ENCODE results near the gene MYO1G. TPM values are rescaled to one million over a fixed set of nuclear protein-coding genes. Genes with fewer than 3 reads are reported as not detected.

MYO1G gene
- polyA plus RNA-seq, 2 of the 4 experiments (the other 2 are of a cell fraction): 0.06 TPM; not detected in 1

DNA sequence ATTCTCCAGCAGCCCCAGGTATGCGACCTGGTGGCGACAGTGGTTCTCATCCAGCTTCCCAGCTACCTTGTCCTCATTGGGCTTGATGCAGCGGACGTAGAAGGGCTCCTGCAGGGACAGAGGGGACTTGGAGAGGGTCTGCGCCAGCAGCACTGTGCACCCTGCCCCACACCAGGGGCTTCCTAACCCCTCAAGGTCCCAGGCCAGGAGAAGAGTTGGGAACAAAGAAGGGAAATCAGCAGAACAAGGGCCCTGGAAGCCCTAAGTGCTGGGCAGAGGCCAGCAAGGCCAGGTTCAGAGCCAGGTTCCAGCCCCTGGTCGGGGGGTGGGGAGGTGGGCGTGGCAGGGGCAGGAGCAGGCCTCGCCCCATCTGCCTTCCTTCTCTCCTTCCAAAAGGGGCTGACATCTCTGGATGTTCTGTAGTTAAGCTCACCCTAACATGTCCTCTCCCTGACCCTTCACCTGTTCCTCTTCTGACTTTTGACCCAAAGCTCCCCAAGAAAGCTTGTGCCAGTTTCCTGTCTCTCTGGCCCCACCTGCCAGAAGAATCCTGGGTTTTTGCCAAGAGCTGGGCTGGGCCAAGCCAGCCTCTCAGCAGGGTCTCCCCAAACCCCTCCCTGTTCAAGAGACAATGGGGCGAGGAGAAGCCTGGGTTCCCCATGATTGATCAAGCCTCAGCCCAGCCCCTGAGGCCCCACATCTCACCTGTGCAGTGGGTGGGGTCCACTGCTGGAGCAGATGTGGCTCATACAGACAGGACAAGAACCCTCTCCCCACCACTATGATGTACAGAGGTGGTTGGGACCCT lies 11.9 kb downstream of the MYO1G start:
- Histone ChIP-seq H3K4me3 (no peak overlapping the region), H3K9me3 (no peaks in the 10 kb centered on the region), H3K4me1 (no peaks in the 10 kb centered on the region), H3K4me2 (no peak overlapping the region), H3K27ac (no peak overlapping the region)
- ATAC-seq: no peak
- ChIA-PET POLR2A (no interaction called here), CTCF (interaction anchor here (1.0 to 2.1 kb wide), 3 partner anchors 9 to 170 kb away, joined by 3 to 6 read pairs (median 3); partner anchors contain the start of gene H2AZ2)
- DNase-seq (ENCODE audit: low read depth in 1 of 2, low spot score in 1 of 2): no peak
- WGBS (ENCODE audit: missing lambda C conversion rate): 93% methylated on average over 4 of the region's 9 CpGs
- FAIRE-seq: no peak
- TF ChIP-seq KDM5A (IDR thresholded peaks at IDR 0.05) (no peak), HEYL (CRISPR knock-in tag; IDR thresholded peaks at IDR 0.05) (no peak), MYC (IDR thresholded peaks at IDR 0.05; ENCODE audit: borderline replicate concordance, low read length) (no peak), ZC3H11A (IDR thresholded peaks at IDR 0.05) (no peak), MAZ (IDR thresholded peaks at IDR 0.05; ENCODE audit: borderline replicate concordance, low read depth, low read length) (no peak), CBX2 (IDR thresholded peaks at IDR 0.05; ENCODE audit: borderline replicate concordance, low read depth) (no peak)
- TF ChIP-seq, protein P1, sequence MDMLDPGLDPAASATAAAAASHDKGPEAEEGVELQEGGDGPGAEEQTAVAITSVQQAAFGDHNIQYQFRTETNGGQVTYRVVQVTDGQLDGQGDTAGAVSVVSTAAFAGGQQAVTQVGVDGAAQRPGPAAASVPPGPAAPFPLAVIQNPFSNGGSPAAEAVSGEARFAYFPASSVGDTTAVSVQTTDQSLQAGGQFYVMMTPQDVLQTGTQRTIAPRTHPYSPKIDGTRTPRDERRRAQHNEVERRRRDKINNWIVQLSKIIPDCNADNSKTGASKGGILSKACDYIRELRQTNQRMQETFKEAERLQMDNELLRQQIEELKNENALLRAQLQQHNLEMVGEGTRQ (IDR thresholded peaks at IDR 0.05): no peak

- Histone ChIP-seq H3K9me3 (no peaks in the 10 kb centered on the region), H3K4me2 (no peak overlapping the region), H3K4me1 (no peaks in the 10 kb centered on the region), H3K27ac (no peak overlapping the region), H3K4me3 (no peak overlapping the region)
- ATAC-seq: no peak
- ChIA-PET CTCF (interaction anchor here (1.0 to 3.4 kb wide), 4 partner anchors 7 to 170 kb away, joined by 3 to 21 read pairs (median 4); partner anchors contain the start of gene H2AZ2), POLR2A (no interaction called here)
- no peak for FAIRE-seq
- TF ChIP-seq TP53 (CRISPR knock-in tag; IDR thresholded peaks at IDR 0.05) (no peak), ZFP36 (IDR thresholded peaks at IDR 0.05; ENCODE audit: borderline replicate concordance, partially characterized antibody) (no peak), MAFK (IDR thresholded peaks at IDR 0.05; ENCODE audit: partially characterized antibody) (no peak), HEYL (CRISPR knock-in tag; IDR thresholded peaks at IDR 0.05) (no peak), RCOR1 (IDR thresholded peaks at IDR 0.05; ENCODE audit: low read depth, low read length) (no peak), TFCP2L1 (CRISPR knock-in tag; IDR thresholded peaks at IDR 0.05) (no peak), CHD4 (IDR thresholded peaks at IDR 0.05; ENCODE audit: borderline replicate concordance) (no peak), HES2 (IDR thresholded peaks at IDR 0.05) (no peak), CTCF (IDR thresholded peaks at IDR 0.05) (no peak), BCL3 (IDR thresholded peaks at IDR 0.05) (no peak), HMGXB4 (CRISPR knock-in tag; IDR thresholded peaks at IDR 0.05; ENCODE audit: borderline replicate concordance) (no peak), GATA3 (IDR thresholded peaks at IDR 0.05; ENCODE audit: borderline replicate concordance) (no peak), E2F6 (IDR thresholded peaks at IDR 0.05; ENCODE audit: borderline replicate concordance, low read depth) (no peak), EHF (CRISPR knock-in tag; IDR thresholded peaks at IDR 0.05) (no peak)
- no peak for DNase-seq (ENCODE audit: low read depth in 1 of 2, low spot score in 1 of 2)
- 88% methylated on average over 16 of the region's 18 CpGs for WGBS (ENCODE audit: missing lambda C conversion rate)
Observed at GRCh38 chr7:44965937-44966730, 12.7 kb downstream of the MYO1G start.

Measured in A549 (cell line).